Measurements from ENCODE around the gene CPPED1.

CPPED1 gene

DNA sequence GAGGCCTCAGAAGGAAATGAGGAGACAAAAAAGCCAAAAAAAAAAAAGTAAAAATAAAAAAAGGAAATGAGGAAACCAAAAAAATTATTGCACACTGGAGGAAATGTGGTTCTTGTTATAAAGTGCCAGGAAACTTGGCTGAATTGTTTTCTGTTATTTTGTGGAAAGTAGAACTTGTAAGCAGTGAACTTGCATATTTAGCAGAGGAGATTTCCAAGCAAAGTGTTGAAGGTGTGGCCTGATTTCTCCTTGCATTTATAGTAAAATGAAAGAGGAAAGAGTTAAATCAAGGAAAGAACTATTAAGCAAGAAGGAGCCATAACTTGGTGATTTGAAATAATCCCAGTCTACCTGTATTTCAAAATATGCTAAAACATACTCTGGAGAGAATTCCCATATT, 34.1 kb upstream of the CPPED1 start:
- H3K4me2 ChIP-seq (ENCODE audit: low read length, poor library complexity, severe bottlenecking): no peak overlapping the region
- H3K14ac ChIP-seq (ENCODE audit: low read length in 2 of 2): no peak overlapping the region
- no peaks in the 10 kb centered on the region for H3K79me1 ChIP-seq (replicated peaks; ENCODE audit: low read length, poor library complexity, severe bottlenecking)
- no peak overlapping the region for H2BK15ac ChIP-seq (ENCODE audit: low read depth, poor library complexity, severe bottlenecking)
- no peak overlapping the region for H2AK5ac ChIP-seq (ENCODE audit: low read length, severe bottlenecking)
- DNase-seq: no peak
- H3K9me3 ChIP-seq (ENCODE audit: control insufficient read depth, low read length): peaks cover 20% of the 10 kb centered on the region
- H3K4me1 ChIP-seq (ENCODE audit: control insufficient read depth, insufficient read depth, low read depth, low read length): no peaks in the 10 kb centered on the region
- no peaks in the 10 kb centered on the region for H3K36me3 ChIP-seq (ENCODE audit: control insufficient read depth in 1 of 2, insufficient read depth in 2 of 2, low read depth in 1 of 2, low read length in 2 of 2)
- H3K18ac ChIP-seq (ENCODE audit: low read depth in 1 of 2, low read length in 2 of 2): no peak overlapping the region
- H2BK12ac ChIP-seq (ENCODE audit: low read length in 2 of 2): no peak overlapping the region
- no peak overlapping the region for H3K4ac ChIP-seq (ENCODE audit: low read depth in 1 of 2, low read length in 2 of 2)
- H3K9ac ChIP-seq (ENCODE audit: low read length): no peak overlapping the region
- no peak overlapping the region for H2BK5ac ChIP-seq (ENCODE audit: low read depth, low read length, poor library complexity, severe bottlenecking)
- H2BK120ac ChIP-seq (ENCODE audit: low read depth, low read length): no peak overlapping the region
- H3K4me3 ChIP-seq (ENCODE audit: insufficient read depth in 1 of 2, low read depth in 1 of 2, low read length in 2 of 2): no peak overlapping the region
- no peak overlapping the region for H4K91ac ChIP-seq (ENCODE audit: low read length)
- H4K8ac ChIP-seq (ENCODE audit: low read length): no peak overlapping the region
- H3K27me3 ChIP-seq (ENCODE audit: control insufficient read depth in 1 of 2, insufficient read depth in 1 of 2, low read length in 2 of 2): no peaks in the 10 kb centered on the region
- H3K27ac ChIP-seq (ENCODE audit: low read length, poor library complexity, severe bottlenecking): no peak overlapping the region
- no peak overlapping the region for H3K23ac ChIP-seq (ENCODE audit: low read length in 2 of 2)
- no peak overlapping the region for H2AFZ ChIP-seq (ENCODE audit: low read depth, low read length)

DNA sequence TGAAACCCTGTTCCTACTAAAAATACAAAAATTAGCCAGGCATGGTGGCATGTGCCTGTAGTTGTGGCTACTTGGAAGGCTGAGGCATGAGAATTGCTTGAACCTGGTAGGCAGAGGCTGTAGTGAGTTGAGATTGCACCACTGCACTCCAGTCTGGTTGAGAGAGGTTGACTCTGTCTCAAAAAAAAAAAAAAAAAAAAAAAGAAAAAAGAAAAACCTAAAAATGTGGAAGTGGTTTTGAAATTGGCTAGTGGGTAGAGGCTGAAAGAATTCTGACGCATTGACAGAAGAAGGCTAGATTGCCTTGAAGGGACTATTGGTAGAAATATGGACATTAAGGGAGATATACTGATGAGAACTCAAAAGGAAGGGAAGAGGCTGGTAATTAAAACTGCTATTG, 33.6 kb upstream of the CPPED1 start:
- H3K4me2 ChIP-seq (ENCODE audit: low read length, poor library complexity, severe bottlenecking): no peak overlapping the region
- no peak overlapping the region for H3K4ac ChIP-seq (ENCODE audit: low read depth in 1 of 2, low read length in 2 of 2)
- WGBS: 91% methylated on average over 1 of the region's 1 CpG

GRCh38 chr16:12833926-12834325, 30.2 kb upstream of the CPPED1 start:
- no peak overlapping the region for H3K23ac ChIP-seq (ENCODE audit: low read length in 2 of 2)
- H3K9ac ChIP-seq (ENCODE audit: low read length): no peak overlapping the region
- no peak overlapping the region for H3K4ac ChIP-seq (ENCODE audit: low read depth in 1 of 2, low read length in 2 of 2)
- H2BK120ac ChIP-seq (ENCODE audit: low read depth, low read length): no peak overlapping the region
- no peak overlapping the region for H3K14ac ChIP-seq (ENCODE audit: low read length in 2 of 2)
- no peak overlapping the region for H4K91ac ChIP-seq (ENCODE audit: low read length)
- no peak overlapping the region for H2BK5ac ChIP-seq (ENCODE audit: low read depth, low read length, poor library complexity, severe bottlenecking)
- no peak overlapping the region for H3K27ac ChIP-seq (ENCODE audit: low read length, poor library complexity, severe bottlenecking)
- H2BK12ac ChIP-seq (ENCODE audit: low read length in 2 of 2): no peak overlapping the region
- no peak overlapping the region for H3K4me3 ChIP-seq (ENCODE audit: insufficient read depth in 1 of 2, low read depth in 1 of 2, low read length in 2 of 2)
- no peak overlapping the region for H4K8ac ChIP-seq (ENCODE audit: low read length)
- no peak overlapping the region for H3K4me2 ChIP-seq (ENCODE audit: low read length, poor library complexity, severe bottlenecking)
- H3K79me1 ChIP-seq (replicated peaks; ENCODE audit: low read length, poor library complexity, severe bottlenecking): no peaks in the 10 kb centered on the region
- H3K27me3 ChIP-seq (ENCODE audit: control insufficient read depth in 1 of 2, insufficient read depth in 1 of 2, low read length in 2 of 2): no peaks in the 10 kb centered on the region
- H3K4me1 ChIP-seq (ENCODE audit: control insufficient read depth, insufficient read depth, low read depth, low read length): no peaks in the 10 kb centered on the region
- H3K9me3 ChIP-seq (ENCODE audit: control insufficient read depth, low read length): peaks cover 20% of the 10 kb centered on the region
- no peak overlapping the region for H2BK15ac ChIP-seq (ENCODE audit: low read depth, poor library complexity, severe bottlenecking)
- no peak for DNase-seq
- no peak overlapping the region for H2AK5ac ChIP-seq (ENCODE audit: low read length, severe bottlenecking)
- no peaks in the 10 kb centered on the region for H3K36me3 ChIP-seq (ENCODE audit: control insufficient read depth in 1 of 2, insufficient read depth in 2 of 2, low read depth in 1 of 2, low read length in 2 of 2)
- 51% methylated on average over 9 of the region's 10 CpGs for WGBS
- H2AFZ ChIP-seq (ENCODE audit: low read depth, low read length): no peak overlapping the region
- no peak overlapping the region for H3K18ac ChIP-seq (ENCODE audit: low read depth in 1 of 2, low read length in 2 of 2)

More for the DNA sequence above, 33.6 kb upstream of the CPPED1 start:
- no peaks in the 10 kb centered on the region for H3K36me3 ChIP-seq (ENCODE audit: control insufficient read depth in 1 of 2, insufficient read depth in 2 of 2, low read depth in 1 of 2, low read length in 2 of 2)
- no peak overlapping the region for H2BK15ac ChIP-seq (ENCODE audit: low read depth, poor library complexity, severe bottlenecking)
- no peak overlapping the region for H3K27ac ChIP-seq (ENCODE audit: low read length, poor library complexity, severe bottlenecking)
- H2BK12ac ChIP-seq (ENCODE audit: low read length in 2 of 2): no peak overlapping the region
- H3K4me1 ChIP-seq (ENCODE audit: control insufficient read depth, insufficient read depth, low read depth, low read length): no peaks in the 10 kb centered on the region
- no peak overlapping the region for H4K8ac ChIP-seq (ENCODE audit: low read length)
- no peak overlapping the region for H3K9ac ChIP-seq (ENCODE audit: low read length)
- no peak overlapping the region for H3K18ac ChIP-seq (ENCODE audit: low read depth in 1 of 2, low read length in 2 of 2)
- no peak overlapping the region for H3K4me3 ChIP-seq (ENCODE audit: insufficient read depth in 1 of 2, low read depth in 1 of 2, low read length in 2 of 2)
- DNase-seq: no peak
- H2AK5ac ChIP-seq (ENCODE audit: low read length, severe bottlenecking): no peak overlapping the region
- H3K14ac ChIP-seq (ENCODE audit: low read length in 2 of 2): no peak overlapping the region
- no peak overlapping the region for H2BK120ac ChIP-seq (ENCODE audit: low read depth, low read length)
- no peaks in the 10 kb centered on the region for H3K79me1 ChIP-seq (replicated peaks; ENCODE audit: low read length, poor library complexity, severe bottlenecking)
- H2AFZ ChIP-seq (ENCODE audit: low read depth, low read length): no peak overlapping the region
- H3K23ac ChIP-seq (ENCODE audit: low read length in 2 of 2): no peak overlapping the region
- H4K91ac ChIP-seq (ENCODE audit: low read length): no peak overlapping the region
- H3K9me3 ChIP-seq (ENCODE audit: control insufficient read depth, low read length): peaks cover 20% of the 10 kb centered on the region
- H3K27me3 ChIP-seq (ENCODE audit: control insufficient read depth in 1 of 2, insufficient read depth in 1 of 2, low read length in 2 of 2): no peaks in the 10 kb centered on the region
- no peak overlapping the region for H2BK5ac ChIP-seq (ENCODE audit: low read depth, low read length, poor library complexity, severe bottlenecking)

- Histone ChIP-seq H4K8ac (ENCODE audit: low read length) (no peak overlapping the region), H3K14ac (ENCODE audit: low read length in 2 of 2) (no peak overlapping the region), H2AK5ac (ENCODE audit: low read length, severe bottlenecking) (no peak overlapping the region), H3K18ac (ENCODE audit: low read depth in 1 of 2, low read length in 2 of 2) (no peak overlapping the region), H3K4me3 (ENCODE audit: insufficient read depth in 1 of 2, low read depth in 1 of 2, low read length in 2 of 2) (no peak overlapping the region), H4K91ac (ENCODE audit: low read length) (no peak overlapping the region), H2BK12ac (ENCODE audit: low read length in 2 of 2) (no peak overlapping the region), H2BK15ac (ENCODE audit: low read depth, poor library complexity, severe bottlenecking) (no peak overlapping the region), H2BK5ac (ENCODE audit: low read depth, low read length, poor library complexity, severe bottlenecking) (no peak overlapping the region), H3K9ac (ENCODE audit: low read length) (no peak overlapping the region), H2BK120ac (ENCODE audit: low read depth, low read length) (no peak overlapping the region), H3K23ac (ENCODE audit: low read length in 2 of 2) (no peak overlapping the region), H3K27ac (ENCODE audit: low read length, poor library complexity, severe bottlenecking) (no peak overlapping the region), H3K4me2 (ENCODE audit: low read length, poor library complexity, severe bottlenecking) (no peak overlapping the region), H3K4me1 (ENCODE audit: control insufficient read depth, insufficient read depth, low read depth, low read length) (no peaks in the 10 kb centered on the region), H3K4ac (ENCODE audit: low read depth in 1 of 2, low read length in 2 of 2) (no peak overlapping the region), H3K27me3 (ENCODE audit: control insufficient read depth in 1 of 2, insufficient read depth in 1 of 2, low read length in 2 of 2) (no peaks in the 10 kb centered on the region), H3K36me3 (ENCODE audit: control insufficient read depth in 1 of 2, insufficient read depth in 2 of 2, low read depth in 1 of 2, low read length in 2 of 2) (no peaks in the 10 kb centered on the region), H2AFZ (ENCODE audit: low read depth, low read length) (no peak overlapping the region), H3K79me1 (replicated peaks; ENCODE audit: low read length, poor library complexity, severe bottlenecking) (no peaks in the 10 kb centered on the region), H3K9me3 (ENCODE audit: control insufficient read depth, low read length) (no peaks in the 10 kb centered on the region)
- DNase-seq: no peak
- 74% methylated on average over 9 of the region's 11 CpGs for WGBS
Measured at GRCh38 chr16:12829096-12829888, 25.6 kb upstream of the CPPED1 start.

Data from mesenchymal stem cell (in vitro differentiated cells and primary cell).